K562 (cell line): ENCODE data around the gene IGSF23. TPM values are rescaled to one million over a fixed set of nuclear protein-coding genes. Genes with fewer than 3 reads are reported as not detected.
A peak's percentile ranks its signal among the peaks of the same experiment; 100 is the strongest.

Experiments used
- ATAC-seq: fragments of 200-7000 bp; cut with Tn5 transposase; 3 replicates; pipeline ENCODE4 v1.9.1; 2020; ENCODE audit warnings: moderate library complexity
- BruUV-seq: library from RNA; stranded (reverse); fragments of 400-500 nt; replicated peaks from 2 replicates; lab custom pipeline; 2021; lab: Mats Ljungman, UMichigan
- CTCF ChIA-PET: fragments of 300-600 bp; formaldehyde crosslinking; extraction: SDS; loops from one replicate; lab custom pipeline; 2021; ENCODE audit warnings: low intra/inter-chr PET ratio; lab: Yijun Ruan, JAX
- POLR2A ChIA-PET: fragments of 300-600, 350-650 bp; sonication (Branson Sonifier 250); formaldehyde crosslinking; extraction: SDS; loops from one replicate; lab custom pipeline; 2021; ENCODE audit warnings: antibody characterized with exemption, inconsistent platforms; lab: Yijun Ruan, JAX
- DNase-seq, 4 experiments: peaks; one replicate each; pipeline versions ENCODE4 v3.0.0 to v3.0.0-alpha.2; 2011 to 2018; ENCODE audit warnings: low spot score in 3 of 4, mixed read lengths in 3 of 4; ENCODE audit errors: extremely low read depth in 1 of 4
- FAIRE-seq: peaks from 2 replicates; lab custom pipeline; 2011; peaks lifted over from hg19 to GRCh38; lab: Jason Lieb, UNC
- H2AFZ ChIP-seq: 2 replicates; pipeline ENCODE4 v1.6.0; 2011; ENCODE audit warnings: low read depth, low read length, control low read depth, inconsistent platforms
- H3K27ac ChIP-seq: fragments of 200-600 bp; 3 replicates; pipeline ENCODE4 v1.8.0; 2011; ENCODE audit warnings: low read depth, mild to moderate bottlenecking, control low read depth, inconsistent platforms, low read length, moderate library complexity, mixed read lengths; ENCODE audit errors: extremely low read depth
- H3K27me3 ChIP-seq, 2 experiments: fragments of 300-600 bp in 1 of 2; 2 replicates in 1 of 2; 3 replicates in 1 of 2; pipeline versions ENCODE4 v1.6.0 to v1.8.0; 2011; ENCODE audit warnings: inconsistent platforms in 2 of 2, low read length in 2 of 2, mild to moderate bottlenecking in 1 of 2, mixed read lengths in 1 of 2, moderate library complexity in 1 of 2; ENCODE audit not compliant: control insufficient read depth in 2 of 2, insufficient read depth in 2 of 2
- H3K36me3 ChIP-seq: fragments of 300-600 bp; 3 replicates; pipeline ENCODE4 v1.8.0; 2011; ENCODE audit warnings: mild to moderate bottlenecking, low read length, inconsistent platforms; ENCODE audit not compliant: control insufficient read depth, insufficient read depth
- H3K4me1 ChIP-seq, 2 experiments: fragments of 200-600 bp in 1 of 2; replicated peaks in 1 of 2; 2 replicates in 1 of 2; 3 replicates in 1 of 2; pipeline versions ENCODE4 v1.5.1 to v1.8.0; 2011; ENCODE audit warnings: inconsistent platforms in 2 of 2, low read length in 2 of 2, mild to moderate bottlenecking in 1 of 2, mixed read lengths in 1 of 2, moderate library complexity in 1 of 2; ENCODE audit not compliant: control insufficient read depth in 2 of 2, insufficient read depth in 2 of 2
- H3K4me2 ChIP-seq: 2 replicates; pipeline ENCODE4 v1.6.1; 2011; ENCODE audit warnings: low read length, control low read depth, inconsistent platforms, mixed read lengths; ENCODE audit not compliant: insufficient read depth
- H3K4me3 ChIP-seq: fragments of 200-600 bp; sonication (generic), shearing (Covaris generic); 2 replicates; pipeline ENCODE4 v1.5.1; 2016; ENCODE audit warnings: control low read depth, inconsistent platforms
- H3K79me2 ChIP-seq: fragments of 200-600 bp; 3 replicates; pipeline ENCODE4 v1.8.0; 2011; ENCODE audit warnings: low read length, inconsistent platforms; ENCODE audit not compliant: control insufficient read depth, insufficient read depth
- H3K9ac ChIP-seq, 2 experiments: 2 replicates each; pipeline versions ENCODE4 v1.6.0 to v1.6.1; 2011; ENCODE audit warnings: low read depth in 2 of 2, low read length in 2 of 2, control low read depth in 1 of 2, inconsistent platforms in 1 of 2, mild to moderate bottlenecking in 1 of 2, mixed read lengths in 1 of 2; ENCODE audit not compliant: insufficient read depth in 1 of 2
- H3K9me1 ChIP-seq: one replicate; pipeline ENCODE4 v1.6.0; 2011; ENCODE audit warnings: inconsistent platforms, mild to moderate bottlenecking, low read length, moderate library complexity; ENCODE audit not compliant: control insufficient read depth, insufficient read depth
- H3K9me3 ChIP-seq: replicated peaks from 2 replicates; pipeline ENCODE4 v1.5.1; 2011; ENCODE audit warnings: low read depth, low read length, inconsistent platforms; ENCODE audit not compliant: control insufficient read depth, insufficient read depth
- H4K20me1 ChIP-seq: replicated peaks from 2 replicates; pipeline ENCODE4 v1.6.1; 2011; ENCODE audit warnings: low read length, inconsistent platforms, mixed read lengths; ENCODE audit not compliant: control insufficient read depth, insufficient read depth
- HLTF ChIP-seq: fragments of 450-650 bp; IDR thresholded peaks from 2 replicates; pipeline ENCODE4 v1.6.1; 2016
- JUN ChIP-seq, 2 experiments: sonication (generic) in 1 of 2; formaldehyde crosslinking in 1 of 2; IDR thresholded peaks; 2 replicates each; pipeline versions ENCODE4 v1.6.1 to v1.8.0; 2012 to 2022; ENCODE audit warnings: borderline replicate concordance in 2 of 2, mild to moderate bottlenecking in 2 of 2, improper control_type of control experiment in 1 of 2, low read depth in 1 of 2, low read length in 1 of 2, missing genetic modification reagents in 1 of 2
- NR3C1 ChIP-seq: sonication (generic); formaldehyde crosslinking; IDR thresholded peaks from 2 replicates; pipeline ENCODE4 v1.8.1; 2022; ENCODE audit warnings: missing genetic modification reagents
- PURB ChIP-seq: sonication (generic); formaldehyde crosslinking; IDR thresholded peaks from 2 replicates; pipeline ENCODE4 v1.9.0; 2021; ENCODE audit warnings: low read depth, mild to moderate bottlenecking, missing genetic modification reagents
- SREBF1 ChIP-seq: fragments of 150-350 bp; IDR thresholded peaks from 2 replicates; pipeline ENCODE4 v1.6.1; 2014; ENCODE audit warnings: antibody characterized with exemption, low read depth, low read length, borderline replicate concordance
- ZNF3 ChIP-seq: fragments of 250-450 bp; sonication (Bioruptor Pico); IDR thresholded peaks from 2 replicates; pipeline ENCODE4 v1.5.0; 2021; ENCODE audit warnings: mild to moderate bottlenecking, moderate library complexity
- WGBS: fragments of 100-300 bp; shearing (Covaris generic); methylation state at CpG from one replicate; pipeline ENCODE4 v1.1.6; 2016; ENCODE audit warnings: low coverage, mixed read lengths; ENCODE audit not compliant: insufficient coverage; ENCODE audit errors: missing lambda C conversion rate; 5-methylcytosine and 5-hydroxymethylcytosine counted together
- in situ Hi-C: fragments of 300-500 bp; cut with MboI; formaldehyde crosslinking; loops from 4 replicates; pipeline ENCODE4 v1.15.0; 2018; ENCODE audit warnings: inconsistent platforms, mixed read lengths
- intact Hi-C: fragments of 100-400 bp; cut with micrococcal nuclease; formaldehyde crosslinking; loops from 2 replicates; pipeline ENCODE4 v1.14.2; 2022
- polyA plus RNA-seq, 8 experiments: library from polyadenylated mRNA; depleted of rRNA in 4 of 8; stranded (reverse) in 5 of 8; unstranded in 3 of 8; fragments of >200 nt; fragmentation: Nextera tagmentation in 2 of 8; fragmentation: Illumina TruSeq in 1 of 8; extraction: Ambion mirVana in 2 of 8; extraction: Trizol in 1 of 8; gene quantifications; 2 replicates each; pipeline versions ENCODE4 v1.2.1 to v1.2.3, GENCODE V29; 2011 to 2014; ENCODE audit warnings: inconsistent platforms in 1 of 8, missing spikeins in 1 of 8
- total RNA-seq, 7 experiments: library from RNA; depleted of rRNA in 6 of 7; stranded (reverse); fragments of >200 nt in 6 of 7; fragmentation: Illumina TruSeq in 2 of 7; extraction: Trizol in 2 of 7; gene quantifications; 2 replicates each; pipeline versions ENCODE4 v1.2.1 to v1.2.3, GENCODE V29; 2011 to 2021; ENCODE audit warnings: low replicate concordance in 1 of 7
- TF ChIP-seq, protein P1 (sequence below): fragments of 450-650 bp; IDR thresholded peaks from 2 replicates; pipeline ENCODE4 v1.6.1; 2018; ENCODE audit not compliant: partially characterized antibody
- TF ChIP-seq, protein P2 (sequence below): fragments of 200-400 bp; formaldehyde crosslinking; IDR thresholded peaks from 2 replicates; pipeline ENCODE4 v1.6.1; 2017; ENCODE audit warnings: mild to moderate bottlenecking, low read depth, low read length, moderate library complexity
- TF ChIP-seq, protein P3 (sequence below): fragments of 450-650 bp; IDR thresholded peaks from 2 replicates; pipeline ENCODE4 v1.6.1; 2016; ENCODE audit warnings: antibody characterized with exemption

Gene IGSF23
- total and polyA plus RNA-seq, 9 of the 15 experiments (the other 6 are each of a cell fraction or from before 2014, with no cell fraction given), result not detected

DNA sequence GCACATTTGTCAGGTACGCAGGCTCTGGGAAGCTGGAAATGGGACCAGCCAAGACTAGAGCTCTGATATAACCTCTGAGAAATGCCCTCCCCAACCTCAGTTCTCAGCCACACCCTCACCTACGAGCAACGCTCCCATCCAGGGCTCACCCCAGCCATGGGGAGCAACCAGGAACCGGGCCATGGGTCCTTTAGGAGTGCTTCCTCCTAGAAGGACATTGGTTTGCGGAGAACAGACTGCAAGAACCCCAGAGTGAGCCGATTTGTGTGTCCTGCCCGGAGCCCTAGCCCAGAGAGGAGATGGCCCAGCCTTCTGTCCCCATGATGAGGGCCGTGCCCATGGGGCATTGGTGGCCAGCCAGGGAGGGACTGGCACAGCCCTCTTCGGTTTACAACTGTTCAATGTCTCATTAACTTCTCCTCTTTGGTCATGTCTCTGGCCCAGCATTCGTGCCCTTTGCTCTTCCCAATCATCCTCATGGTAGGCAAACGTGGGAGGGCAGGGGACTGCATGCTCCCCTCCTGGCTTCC lies 32.9 kb upstream of the IGSF23 start (continued):
- TF ChIP-seq, protein P1, sequence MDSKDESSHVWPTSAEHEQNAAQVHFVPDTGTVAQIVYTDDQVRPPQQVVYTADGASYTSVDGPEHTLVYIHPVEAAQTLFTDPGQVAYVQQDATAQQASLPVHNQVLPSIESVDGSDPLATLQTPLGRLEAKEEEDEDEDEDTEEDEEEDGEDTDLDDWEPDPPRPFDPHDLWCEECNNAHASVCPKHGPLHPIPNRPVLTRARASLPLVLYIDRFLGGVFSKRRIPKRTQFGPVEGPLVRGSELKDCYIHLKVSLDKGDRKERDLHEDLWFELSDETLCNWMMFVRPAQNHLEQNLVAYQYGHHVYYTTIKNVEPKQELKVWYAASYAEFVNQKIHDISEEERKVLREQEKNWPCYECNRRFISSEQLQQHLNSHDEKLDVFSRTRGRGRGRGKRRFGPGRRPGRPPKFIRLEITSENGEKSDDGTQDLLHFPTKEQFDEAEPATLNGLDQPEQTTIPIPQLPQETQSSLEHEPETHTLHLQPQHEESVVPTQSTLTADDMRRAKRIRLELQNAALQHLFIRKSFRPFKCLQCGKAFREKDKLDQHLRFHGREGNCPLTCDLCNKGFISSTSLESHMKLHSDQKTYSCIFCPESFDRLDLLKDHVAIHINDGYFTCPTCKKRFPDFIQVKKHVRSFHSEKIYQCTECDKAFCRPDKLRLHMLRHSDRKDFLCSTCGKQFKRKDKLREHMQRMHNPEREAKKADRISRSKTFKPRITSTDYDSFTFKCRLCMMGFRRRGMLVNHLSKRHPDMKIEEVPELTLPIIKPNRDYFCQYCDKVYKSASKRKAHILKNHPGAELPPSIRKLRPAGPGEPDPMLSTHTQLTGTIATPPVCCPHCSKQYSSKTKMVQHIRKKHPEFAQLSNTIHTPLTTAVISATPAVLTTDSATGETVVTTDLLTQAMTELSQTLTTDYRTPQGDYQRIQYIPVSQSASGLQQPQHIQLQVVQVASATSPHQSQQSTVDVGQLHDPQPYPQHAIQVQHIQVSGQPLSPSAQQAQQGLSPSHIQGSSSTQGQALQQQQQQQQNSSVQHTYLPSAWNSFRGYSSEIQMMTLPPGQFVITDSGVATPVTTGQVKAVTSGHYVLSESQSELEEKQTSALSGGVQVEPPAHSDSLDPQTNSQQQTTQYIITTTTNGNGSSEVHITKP, result no peak
- no peak for TF ChIP-seq SREBF1
- TF ChIP-seq, all 486 proteins: peak for 0

DNA sequence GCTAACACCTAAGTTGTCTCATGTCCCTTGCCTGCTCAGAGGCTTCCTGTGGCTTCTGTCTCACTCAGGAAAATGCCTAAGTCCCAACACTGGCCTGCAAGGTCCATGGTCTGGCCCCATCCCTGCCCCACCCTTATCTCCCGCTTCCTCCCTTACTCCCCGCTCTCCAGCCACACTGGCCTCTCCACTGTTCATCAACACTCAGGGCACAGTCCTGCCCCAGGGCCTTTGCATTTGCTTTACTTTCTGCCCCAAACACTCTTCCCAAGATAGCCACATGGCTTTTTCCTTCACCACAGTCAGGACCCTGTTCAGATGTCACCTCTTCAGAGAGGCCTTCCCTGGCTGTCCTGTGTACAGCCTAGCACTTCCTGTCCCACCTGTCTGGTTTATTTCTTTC lies 32.1 kb upstream of the IGSF23 start:
- Histone ChIP-seq H3K9me1 (no peaks in the 10 kb centered on the region), H3K27ac (no peak overlapping the region), H3K27me3 (no peaks in the 10 kb centered on the region), H4K20me1 (no peaks in the 10 kb centered on the region), H3K9ac (0 out of 4 replicates have a peak overlapping the region, but pooled peaks of 1 of the 2 experiments have one; percentile 4), H3K9me3 (no peaks in the 10 kb centered on the region), H3K36me3 (no peaks in the 10 kb centered on the region), H3K4me2 (no peak overlapping the region), H3K4me3 (no peak overlapping the region), H3K79me2 (no peaks in the 10 kb centered on the region), H3K4me1 (peaks cover 4 to 5% of the 10 kb centered on the region in 2 experiments; a peak in 1 of 5 replicates), H2AFZ (peak overlapping the region; percentile 21; the same call in 1 of the 2 replicates)
- ATAC-seq, result no peak; the same call in 2 of the 3 replicates
- no TSS peak for BruUV-seq
- CTCF ChIA-PET, result no interaction called here
- no peak for FAIRE-seq
- DNase-seq, result no peak
- intact Hi-C loops (no loop called here), in situ Hi-C loops (no loop called here)
- 72% methylated on average over 2 of the region's 2 CpGs for WGBS
- POLR2A ChIA-PET, result no interaction called here
- TF ChIP-seq, protein P2, sequence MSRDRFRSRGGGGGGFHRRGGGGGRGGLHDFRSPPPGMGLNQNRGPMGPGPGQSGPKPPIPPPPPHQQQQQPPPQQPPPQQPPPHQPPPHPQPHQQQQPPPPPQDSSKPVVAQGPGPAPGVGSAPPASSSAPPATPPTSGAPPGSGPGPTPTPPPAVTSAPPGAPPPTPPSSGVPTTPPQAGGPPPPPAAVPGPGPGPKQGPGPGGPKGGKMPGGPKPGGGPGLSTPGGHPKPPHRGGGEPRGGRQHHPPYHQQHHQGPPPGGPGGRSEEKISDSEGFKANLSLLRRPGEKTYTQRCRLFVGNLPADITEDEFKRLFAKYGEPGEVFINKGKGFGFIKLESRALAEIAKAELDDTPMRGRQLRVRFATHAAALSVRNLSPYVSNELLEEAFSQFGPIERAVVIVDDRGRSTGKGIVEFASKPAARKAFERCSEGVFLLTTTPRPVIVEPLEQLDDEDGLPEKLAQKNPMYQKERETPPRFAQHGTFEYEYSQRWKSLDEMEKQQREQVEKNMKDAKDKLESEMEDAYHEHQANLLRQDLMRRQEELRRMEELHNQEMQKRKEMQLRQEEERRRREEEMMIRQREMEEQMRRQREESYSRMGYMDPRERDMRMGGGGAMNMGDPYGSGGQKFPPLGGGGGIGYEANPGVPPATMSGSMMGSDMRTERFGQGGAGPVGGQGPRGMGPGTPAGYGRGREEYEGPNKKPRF, result no peak
- TF ChIP-seq NR3C1 (CRISPR knock-in tag) (no peak), ZNF3 (CRISPR knock-in tag) (peak; percentile 45; the same call in 1 of the 2 replicates), HLTF (no peak), PURB (CRISPR knock-in tag) (no peak), JUN (IDR thresholded peaks at IDR 0.05; ENCODE audit: borderline replicate concordance, low read depth, low read length) (no peak), JUN (CRISPR knock-in tag; IDR thresholded peaks at IDR 0.05; ENCODE audit: borderline replicate concordance) (no peak)
- TF ChIP-seq, protein P3, sequence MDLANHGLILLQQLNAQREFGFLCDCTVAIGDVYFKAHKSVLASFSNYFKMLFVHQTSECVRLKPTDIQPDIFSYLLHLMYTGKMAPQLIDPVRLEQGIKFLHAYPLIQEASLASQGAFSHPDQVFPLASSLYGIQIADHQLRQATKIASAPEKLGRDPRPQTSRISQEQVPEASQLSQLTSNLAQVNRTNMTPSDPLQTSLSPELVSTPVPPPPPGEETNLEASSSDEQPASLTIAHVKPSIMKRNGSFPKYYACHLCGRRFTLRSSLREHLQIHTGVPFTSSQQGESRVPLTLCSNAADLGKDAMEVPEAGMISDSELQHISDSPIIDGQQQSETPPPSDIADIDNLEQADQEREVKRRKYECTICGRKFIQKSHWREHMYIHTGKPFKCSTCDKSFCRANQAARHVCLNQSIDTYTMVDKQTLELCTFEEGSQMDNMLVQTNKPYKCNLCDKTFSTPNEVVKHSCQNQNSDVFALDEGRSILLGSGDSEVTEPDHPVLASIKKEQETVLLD, result no peak
